ENCODE data around the gene PSENEN.
"Not testable (repeated sequence)": the region's sequence is repeated elsewhere in the genome, so short reads cannot be mapped to it uniquely, and the experiment has no call there.

Gene PSENEN

DNA sequence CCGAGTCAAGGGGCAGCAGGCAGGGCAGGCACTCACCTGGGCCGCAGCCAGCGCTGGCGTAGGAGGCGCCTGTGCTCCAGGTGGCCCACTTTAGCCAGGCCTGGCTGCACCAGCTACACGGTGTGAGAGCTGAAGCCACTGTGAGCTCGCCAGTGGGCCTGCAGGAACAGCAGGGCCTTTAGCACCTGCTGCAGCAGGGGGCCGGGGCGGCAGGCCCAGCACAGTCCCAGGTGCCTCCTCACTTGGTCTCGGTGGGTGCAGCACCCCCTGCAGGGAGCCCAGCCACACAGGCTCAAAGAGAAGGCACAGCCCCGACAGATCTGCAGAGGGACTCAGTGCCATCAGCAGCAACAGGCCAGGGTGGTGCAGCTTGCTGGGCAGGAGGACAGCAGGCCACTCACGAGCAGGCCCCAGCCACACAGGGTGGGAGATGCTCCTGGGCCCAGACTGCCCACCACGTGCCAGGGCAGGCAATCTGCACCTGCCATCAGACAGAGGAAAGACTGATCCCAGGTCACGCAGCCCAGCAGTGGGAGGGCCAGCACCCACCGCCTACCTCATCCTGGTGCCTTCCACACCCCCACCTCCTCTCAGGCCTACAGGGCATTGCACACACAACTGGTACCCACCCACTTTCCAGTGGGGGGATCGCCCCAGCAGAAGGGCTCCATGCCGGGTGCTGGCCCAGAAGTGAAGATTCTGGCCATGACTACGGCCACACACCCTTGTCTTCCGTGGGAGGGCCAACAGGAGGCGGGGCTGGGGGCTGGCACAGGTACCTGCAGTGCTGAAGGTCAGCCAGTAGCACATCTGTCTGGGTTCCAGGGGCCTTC lies 45.7 kb downstream of the PSENEN start:
- no peak for DNase-seq

DNA sequence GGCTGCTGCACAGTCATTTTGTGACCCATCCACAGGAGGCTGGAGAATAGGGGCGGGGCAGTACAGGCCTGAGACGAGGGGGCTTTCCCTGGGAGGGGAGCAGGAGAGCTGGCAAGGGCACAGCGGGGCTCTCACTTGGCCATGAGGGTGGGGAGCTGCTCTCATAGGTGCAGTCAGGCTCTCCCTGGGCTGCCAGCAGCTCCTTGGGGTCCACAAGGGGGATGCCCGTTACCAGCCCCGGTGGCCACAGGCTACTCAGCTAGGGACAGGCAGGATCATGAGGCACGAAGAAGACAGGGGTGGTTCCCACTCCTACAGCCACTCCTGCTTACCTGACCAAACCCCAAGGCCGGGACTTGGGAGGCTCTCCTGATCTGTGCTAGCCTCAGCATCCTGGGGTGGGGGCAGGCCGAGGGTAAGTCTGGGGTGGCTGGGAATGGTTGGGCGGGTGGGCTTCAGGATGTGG lies 46.4 kb downstream of the PSENEN start:
- DNase-seq: no peak

DNA sequence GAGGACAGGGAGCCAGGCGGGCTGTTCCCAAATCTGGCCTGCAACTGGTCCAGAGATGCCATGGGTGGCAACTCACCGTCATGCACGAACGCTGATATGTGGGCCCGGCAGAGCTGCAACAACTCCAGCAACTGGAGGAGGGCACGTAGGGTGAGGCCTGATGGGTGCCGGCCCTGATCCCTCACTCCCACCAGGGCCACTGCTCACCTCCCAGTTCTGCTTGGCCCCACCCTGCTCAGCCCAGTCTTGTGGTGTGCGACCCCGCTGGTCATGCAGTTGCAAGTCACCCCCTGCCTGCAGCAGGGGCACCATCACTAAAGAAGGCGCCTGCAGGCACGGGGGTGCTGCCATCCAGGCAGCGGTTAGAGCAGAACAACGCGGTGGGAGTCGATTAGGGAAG lies 46.9 kb downstream of the PSENEN start:
- DNase-seq: no peak

DNA sequence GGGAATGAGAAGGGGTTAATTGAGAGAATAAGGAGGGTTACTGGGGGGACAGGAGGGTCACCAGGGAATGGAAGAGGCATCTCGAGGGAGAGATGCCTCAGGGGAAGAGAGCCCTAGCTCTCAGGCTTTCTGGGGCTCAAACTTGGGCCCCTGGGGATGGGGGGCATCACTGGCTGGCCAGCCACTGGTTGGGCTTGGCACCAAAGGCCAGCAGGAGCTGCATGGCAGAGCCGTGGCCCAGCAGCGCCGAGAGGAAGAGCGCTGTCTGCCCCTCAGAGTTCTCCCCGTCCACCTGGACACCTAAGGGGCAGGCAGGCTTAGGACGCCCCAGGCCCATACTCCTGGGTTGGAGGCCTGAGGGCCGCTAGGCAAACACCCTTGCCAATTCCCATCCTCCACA lies 47.4 kb downstream of the PSENEN start:
- no peak for DNase-seq

DNA sequence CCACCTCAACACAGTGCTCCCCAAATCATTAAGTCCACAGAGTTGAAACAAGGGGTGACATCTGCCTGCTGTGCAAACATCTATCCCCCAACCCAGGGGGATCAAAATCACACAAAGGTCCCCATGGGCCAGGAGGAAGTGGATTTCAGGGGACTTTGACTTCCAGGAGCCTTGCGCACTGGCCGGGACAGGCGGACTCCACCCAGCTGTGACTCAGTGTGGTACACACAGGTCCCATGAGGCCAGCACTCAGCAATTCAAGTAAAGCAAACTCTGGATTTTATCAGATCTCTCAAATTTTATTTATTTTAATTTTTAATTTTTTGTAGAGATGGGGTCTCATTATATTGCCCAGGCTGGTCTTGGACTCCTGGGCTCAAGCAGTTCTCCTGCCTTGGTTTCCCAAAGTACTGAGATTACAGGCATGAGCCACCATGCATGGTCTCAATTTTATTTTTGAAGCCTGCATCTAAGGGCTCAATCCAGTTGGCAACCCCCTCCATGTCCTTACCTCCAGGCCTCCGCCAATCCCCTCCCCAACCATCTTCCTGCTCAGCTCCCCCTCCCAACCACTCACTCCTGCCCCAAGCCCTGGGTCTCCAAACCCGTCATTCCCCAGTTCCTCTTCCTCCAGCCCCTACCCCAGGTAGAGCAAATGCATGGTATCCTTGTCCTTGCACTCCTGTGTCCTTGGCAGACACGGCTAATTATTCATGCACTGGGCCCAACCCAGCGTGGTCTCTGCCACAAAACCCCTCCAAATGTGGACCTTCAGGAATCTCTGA lies 48.1 kb downstream of the PSENEN start:
- DNase-seq: no peak

DNA sequence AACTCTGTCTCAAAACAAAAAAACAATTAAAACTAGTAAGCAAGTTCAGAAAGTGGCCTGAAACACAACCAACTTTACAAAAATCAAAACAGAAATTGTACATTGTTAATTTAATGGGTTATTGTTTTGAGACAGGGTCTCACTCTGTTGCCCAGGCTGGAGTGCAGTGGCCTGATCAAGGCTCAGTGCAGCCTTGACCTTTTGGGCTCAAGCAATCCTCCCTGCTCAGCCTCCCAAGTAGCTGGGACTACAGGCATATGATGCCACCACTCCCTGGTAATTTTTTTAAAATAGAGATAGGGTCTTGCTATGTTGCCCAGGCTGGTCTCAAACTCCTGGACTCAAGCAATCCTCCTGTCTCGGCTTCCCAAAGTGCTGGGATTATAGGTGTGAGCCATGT lies 50.1 kb downstream of the PSENEN start:
- not testable (repeated sequence) for DNase-seq
